Uterus (tissue), 4 donors: ENCODE results near the gene DNAJC4. TPM values are rescaled to one million over a fixed set of nuclear protein-coding genes. Genes with fewer than 3 reads are reported as not detected.

ENCODE experiments used
- DNase-seq, 2 donors: peaks; one replicate each; pipeline ENCODE4 v3.0.0-alpha.2; 2019 to 2020
- H3K27ac ChIP-seq, 2 donors: fragments of 200-600 bp; sonication (generic); 1 replicate in 1 of 2; 2 replicates in 1 of 2; pipeline ENCODE4 v1.5.1; 2016 to 2018
- H3K27me3 ChIP-seq, 2 donors: fragments of 200-600 bp; sonication (generic); one replicate each; pipeline ENCODE4 v1.5.1; 2018 to 2019; ENCODE audit warnings: control low read depth in 1 of 2
- H3K36me3 ChIP-seq, 2 donors: fragments of 200-600 bp; sonication (generic); one replicate each; pipeline ENCODE4 v1.5.1; 2019; ENCODE audit warnings: control low read depth in 1 of 2
- H3K4me1 ChIP-seq, 2 donors: fragments of 200-600 bp; sonication (generic); one replicate each; pipeline ENCODE4 v1.5.1; 2018 to 2019; ENCODE audit warnings: control low read depth in 1 of 2
- H3K4me3 ChIP-seq, 2 donors: fragments of 200-600 bp; sonication (generic); 1 replicate in 1 of 2; 2 replicates in 1 of 2; pipeline ENCODE4 v1.5.1; 2018 to 2019; ENCODE audit warnings: mild to moderate bottlenecking in 1 of 2
- H3K9me3 ChIP-seq, 2 donors: fragments of 200-600 bp; sonication (generic); one replicate each; pipeline ENCODE4 v1.5.1; 2019; ENCODE audit warnings: control low read depth in 1 of 2
- CTCF ChIP-seq, 4 experiments: fragments of 200-600 bp in 2 of 4; fragments of 450-650 bp in 2 of 4; sonication (generic) in 2 of 4; IDR thresholded peaks; one replicate each; pipeline ENCODE4 v1.5.1; 2016 to 2019; ENCODE audit warnings: antibody characterized with exemption in 4 of 4, mild to moderate bottlenecking in 2 of 4, moderate library complexity in 1 of 4
- POLR2A ChIP-seq, 2 donors: fragments of 450-650 bp; IDR thresholded peaks; one replicate each; pipeline ENCODE4 v1.6.1; 2016; ENCODE audit warnings: antibody characterized with exemption in 2 of 2, mild to moderate bottlenecking in 1 of 2, moderate library complexity in 1 of 2
- intact Hi-C: fragments of 100-400 bp; cut with DNase I; formaldehyde crosslinking; loops from one replicate; pipeline ENCODE4 v1.15.1; 2023; ENCODE audit warnings: low total_unique reads
- total RNA-seq, 4 donors: library from RNA; depleted of rRNA in 3 of 4; stranded (reverse); fragments of >200 nt in 3 of 4; gene quantifications; one replicate each; pipeline versions ENCODE4 v1.1.0 to v1.2.4, GENCODE V29; 2014 to 2023
- donor health status: DM: yes; HTN: yes; CAD: no.

The DNAJC4 gene
- total RNA-seq, 4 donors from 2014 or later: 7.9 to 28.6 (median 16.6) TPM; not detected in 1

- Histone ChIP-seq H3K27ac (no peak overlapping the region), H3K4me3 (no peak overlapping the region), H3K36me3 (no peaks in the 10 kb centered on the region), H3K9me3 (no peaks in the 10 kb centered on the region), H3K27me3 (no peaks in the 10 kb centered on the region), H3K4me1 (peaks cover 0 to 18% of the 10 kb centered on the region in 2 donors)
- intact Hi-C loops: no loop called here
- no peak for DNase-seq
- TF ChIP-seq POLR2A (IDR thresholded peaks at IDR 0.05) (no peak), CTCF (IDR thresholded peaks at IDR 0.05) (no peak)
Measured at GRCh38 chr11:64238076-64238475, 7.7 kb downstream of the DNAJC4 start.

- intact Hi-C loops: no loop called here
- DNase-seq: no peak
- no peaks in the 10 kb centered on the region for H3K9me3 ChIP-seq
- H3K27me3 ChIP-seq: no peaks in the 10 kb centered on the region
- H3K4me1 ChIP-seq: peaks cover 0 to 10% of the 10 kb centered on the region in 2 donors
- no peak for TF ChIP-seq POLR2A (IDR thresholded peaks at IDR 0.05)
- no peak for TF ChIP-seq CTCF (IDR thresholded peaks at IDR 0.05)
- no peaks in the 10 kb centered on the region for H3K36me3 ChIP-seq
- no peak overlapping the region for H3K27ac ChIP-seq
- H3K4me3 ChIP-seq: no peak overlapping the region
Measured at GRCh38 chr11:64238999-64239398, 8.7 kb downstream of the DNAJC4 start.

- H3K27ac ChIP-seq: peak overlapping the region; percentile 95 to 99
- no peak for DNase-seq
- peaks cover 0 to 10% of the 10 kb centered on the region in 2 donors for H3K4me1 ChIP-seq
- no peaks in the 10 kb centered on the region for H3K9me3 ChIP-seq
- TF ChIP-seq POLR2A (IDR thresholded peaks at IDR 0.05) (no peak), CTCF (IDR thresholded peaks at IDR 0.05) (no peak)
- no peaks in the 10 kb centered on the region for H3K27me3 ChIP-seq
- H3K4me3 ChIP-seq: peak overlapping the region; percentile 61 to 87
- H3K36me3 ChIP-seq: no peaks in the 10 kb centered on the region
- intact Hi-C loops: no loop called here
Measured at GRCh38 chr11:64239662-64240434, 9.5 kb downstream of the DNAJC4 start.

- Histone ChIP-seq H3K27ac (peak within 1 kb of the TSS; percentile 95 to 99), H3K4me3 (peak within 1 kb of the TSS; percentile 61 to 87), H3K27me3 (no peaks in the 10 kb centered on the region), H3K9me3 (no peaks in the 10 kb centered on the region), H3K36me3 (no peaks in the 10 kb centered on the region), H3K4me1 (peaks cover 0 to 10% of the 10 kb centered on the region in 2 donors)
- intact Hi-C loops: no loop called here
- peak in 2 of 4 experiments; percentile 18 to 19 for TF ChIP-seq CTCF (IDR thresholded peaks at IDR 0.05)
- peak; percentile 84 to 86 for TF ChIP-seq POLR2A (IDR thresholded peaks at IDR 0.05)
- peak; percentile 95 to 99 for DNase-seq
Measured at GRCh38 chr11:64240435-64241240, 10.3 kb downstream of the DNAJC4 start, which contains the start of gene FKBP2. Gene FKBP2 (plus strand): TSS chr11:64241095. CDS start chr11:64242388, 1,293 bp downstream.

- DNase-seq: peak in 1 of 2 donors; percentile 100
- TF ChIP-seq CTCF (IDR thresholded peaks at IDR 0.05) (no peak), POLR2A (IDR thresholded peaks at IDR 0.05) (no peak)
- Histone ChIP-seq H3K9me3 (no peaks in the 10 kb centered on the region), H3K27me3 (no peaks in the 10 kb centered on the region), H3K4me3 (peak overlapping the region; percentile 61 to 87), H3K36me3 (no peaks in the 10 kb centered on the region), H3K4me1 (peaks cover 0 to 10% of the 10 kb centered on the region in 2 donors), H3K27ac (peak overlapping the region; percentile 95 to 99)
- intact Hi-C loops: no loop called here
Measured at GRCh38 chr11:64241241-64241490, 10.8 kb downstream of the DNAJC4 start.
